ENCODE measurements around the gene KLC1.

KLC1 gene

DNA sequence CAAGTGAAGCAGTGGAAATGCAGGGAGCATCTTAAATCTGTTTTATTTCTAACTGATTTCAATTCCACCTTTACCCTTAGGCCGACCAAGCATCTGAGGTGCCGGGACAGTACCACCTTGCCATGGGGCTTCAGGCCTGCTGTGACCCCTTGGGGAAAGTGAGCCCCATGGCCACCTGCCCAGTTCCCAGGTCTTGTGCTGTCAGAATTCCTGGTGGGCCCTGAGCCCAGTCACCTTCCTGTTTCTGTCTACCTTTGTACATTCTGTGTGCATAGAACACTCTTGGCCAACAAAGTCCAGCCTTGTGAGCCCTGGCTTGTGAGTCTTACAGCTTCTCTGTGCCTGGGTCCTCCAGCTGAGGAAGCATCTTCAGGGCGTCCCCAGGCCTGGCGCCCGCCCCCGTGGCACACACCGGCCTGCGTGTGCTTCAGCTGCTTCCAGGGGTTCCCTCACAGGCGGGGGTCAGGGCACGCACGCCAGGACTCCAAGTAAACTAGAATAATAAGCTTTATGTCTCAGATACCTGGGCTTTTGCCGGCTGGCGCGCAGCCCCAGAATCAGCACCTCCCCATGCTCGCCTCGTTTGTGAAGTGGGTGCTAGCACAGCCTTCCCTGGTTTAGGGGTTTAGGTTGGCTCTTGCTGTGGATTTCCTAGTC is 96.9 kb downstream of the KLC1 start:
- TF ChIP-seq, protein P1, sequence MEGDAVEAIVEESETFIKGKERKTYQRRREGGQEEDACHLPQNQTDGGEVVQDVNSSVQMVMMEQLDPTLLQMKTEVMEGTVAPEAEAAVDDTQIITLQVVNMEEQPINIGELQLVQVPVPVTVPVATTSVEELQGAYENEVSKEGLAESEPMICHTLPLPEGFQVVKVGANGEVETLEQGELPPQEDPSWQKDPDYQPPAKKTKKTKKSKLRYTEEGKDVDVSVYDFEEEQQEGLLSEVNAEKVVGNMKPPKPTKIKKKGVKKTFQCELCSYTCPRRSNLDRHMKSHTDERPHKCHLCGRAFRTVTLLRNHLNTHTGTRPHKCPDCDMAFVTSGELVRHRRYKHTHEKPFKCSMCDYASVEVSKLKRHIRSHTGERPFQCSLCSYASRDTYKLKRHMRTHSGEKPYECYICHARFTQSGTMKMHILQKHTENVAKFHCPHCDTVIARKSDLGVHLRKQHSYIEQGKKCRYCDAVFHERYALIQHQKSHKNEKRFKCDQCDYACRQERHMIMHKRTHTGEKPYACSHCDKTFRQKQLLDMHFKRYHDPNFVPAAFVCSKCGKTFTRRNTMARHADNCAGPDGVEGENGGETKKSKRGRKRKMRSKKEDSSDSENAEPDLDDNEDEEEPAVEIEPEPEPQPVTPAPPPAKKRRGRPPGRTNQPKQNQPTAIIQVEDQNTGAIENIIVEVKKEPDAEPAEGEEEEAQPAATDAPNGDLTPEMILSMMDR (IDR thresholded peaks at IDR 0.05), result no peak
- no peak overlapping the region for H3K4me3 ChIP-seq (ENCODE audit: low read depth in 1 of 2, low read length in 1 of 2)
- no peaks in the 10 kb centered on the region for H3K27me3 ChIP-seq
- no peak overlapping the region for H3K27ac ChIP-seq
- H3K9me3 ChIP-seq, result no peaks in the 10 kb centered on the region
- peaks cover 42% of the 10 kb centered on the region for H3K36me3 ChIP-seq
- H3K4me1 ChIP-seq (ENCODE audit: control insufficient read depth in 1 of 2, insufficient read depth in 1 of 2, low read depth in 1 of 2, low read length in 1 of 2), result no peaks in the 10 kb centered on the region

DNA sequence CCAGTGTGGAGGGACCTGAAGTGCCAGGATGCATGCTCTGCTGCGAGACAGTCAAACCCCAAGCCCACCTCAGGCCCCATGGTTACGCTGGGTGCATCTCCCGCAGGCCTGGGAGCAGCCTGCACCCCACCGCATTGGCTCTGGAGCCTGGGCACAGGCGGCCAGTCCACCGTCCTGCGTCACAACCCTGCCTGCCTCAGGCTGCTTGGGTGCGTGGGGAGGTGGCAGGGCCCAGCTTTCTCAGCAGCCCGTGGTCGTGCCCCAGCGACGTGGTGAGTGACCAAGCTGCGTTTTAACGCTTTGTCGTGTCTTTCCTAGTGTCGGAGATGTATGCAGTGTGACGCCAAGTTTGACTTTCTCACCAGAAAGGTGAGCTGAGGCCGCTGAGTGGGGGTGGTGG is 97.5 kb downstream of the KLC1 start:
- Histone ChIP-seq H3K36me3 (peaks cover 43% of the 10 kb centered on the region), H3K9me3 (no peaks in the 10 kb centered on the region), H3K27me3 (no peaks in the 10 kb centered on the region), H3K4me3 (ENCODE audit: low read depth in 1 of 2, low read length in 1 of 2) (no peak overlapping the region), H3K27ac (no peak overlapping the region), H3K4me1 (ENCODE audit: control insufficient read depth in 1 of 2, insufficient read depth in 1 of 2, low read depth in 1 of 2, low read length in 1 of 2) (no peaks in the 10 kb centered on the region)
- TF ChIP-seq, protein P1 (IDR thresholded peaks at IDR 0.05), result no peak

DNA sequence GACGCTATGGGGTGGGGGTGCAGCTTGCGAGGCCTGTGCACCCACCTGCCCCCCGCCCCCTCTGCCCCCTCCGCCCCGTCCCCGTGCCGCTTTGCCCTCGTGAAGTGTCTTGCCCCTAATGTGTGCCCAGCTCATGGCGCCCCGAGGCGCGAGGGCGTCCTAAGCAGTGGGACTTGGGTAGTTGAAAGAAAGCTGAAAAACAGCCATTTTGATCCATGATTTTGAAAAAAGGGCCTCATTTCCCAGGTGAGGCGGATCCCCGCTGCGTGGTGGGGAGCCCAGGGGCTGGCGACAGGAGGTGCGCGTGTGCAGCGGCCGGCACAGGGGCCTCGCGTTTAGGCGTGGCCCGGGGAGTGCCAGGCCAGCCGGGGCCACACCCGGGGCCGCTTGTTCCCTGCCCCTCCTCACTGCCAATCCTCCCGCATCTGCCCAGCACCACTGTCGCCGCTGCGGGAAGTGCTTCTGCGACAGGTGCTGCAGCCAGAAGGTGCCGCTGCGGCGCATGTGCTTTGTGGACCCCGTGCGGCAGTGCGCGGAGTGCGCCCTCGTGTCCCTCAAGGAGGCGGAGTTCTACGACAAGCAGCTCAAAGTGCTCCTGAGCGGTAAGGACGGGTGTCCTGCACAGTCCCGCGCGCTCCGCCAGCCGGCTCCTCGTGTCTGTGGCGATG is 98.4 kb downstream of the KLC1 start:
- Histone ChIP-seq H3K9me3 (no peaks in the 10 kb centered on the region), H3K4me3 (ENCODE audit: low read depth in 1 of 2, low read length in 1 of 2) (no peak overlapping the region), H3K36me3 (peaks cover 51% of the 10 kb centered on the region), H3K27ac (no peak overlapping the region), H3K4me1 (ENCODE audit: control insufficient read depth in 1 of 2, insufficient read depth in 1 of 2, low read depth in 1 of 2, low read length in 1 of 2) (no peaks in the 10 kb centered on the region), H3K27me3 (no peaks in the 10 kb centered on the region)
- TF ChIP-seq, protein P1 (IDR thresholded peaks at IDR 0.05), result no peak

DNA sequence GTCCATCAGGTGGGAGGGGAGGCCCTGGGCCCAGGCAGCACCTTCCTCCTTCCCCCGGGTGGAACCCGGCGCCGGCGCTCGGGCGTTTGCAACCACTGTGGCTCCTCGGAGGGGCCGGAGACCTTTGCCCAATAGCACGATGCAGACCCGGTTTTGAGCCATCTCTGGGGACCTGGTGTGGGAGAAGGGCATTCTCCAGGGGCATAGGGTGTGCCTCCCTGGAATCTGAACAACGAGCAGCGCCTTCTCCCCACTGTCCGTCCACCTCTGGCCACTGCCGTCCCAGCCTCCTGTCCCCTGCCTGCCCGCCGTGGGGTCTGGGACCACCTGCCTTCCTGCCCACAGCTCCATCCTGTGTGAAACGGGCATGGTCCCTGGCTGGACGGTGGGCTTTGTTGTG is 99.1 kb downstream of the KLC1 start:
- H3K27ac ChIP-seq, result no peak overlapping the region
- no peaks in the 10 kb centered on the region for H3K27me3 ChIP-seq
- peaks cover 58% of the 10 kb centered on the region for H3K36me3 ChIP-seq
- H3K9me3 ChIP-seq, result no peaks in the 10 kb centered on the region
- no peaks in the 10 kb centered on the region for H3K4me1 ChIP-seq (ENCODE audit: control insufficient read depth in 1 of 2, insufficient read depth in 1 of 2, low read depth in 1 of 2, low read length in 1 of 2)
- TF ChIP-seq, protein P1 (IDR thresholded peaks at IDR 0.05), result no peak
- H3K4me3 ChIP-seq (ENCODE audit: low read depth in 1 of 2, low read length in 1 of 2), result no peak overlapping the region

DNA sequence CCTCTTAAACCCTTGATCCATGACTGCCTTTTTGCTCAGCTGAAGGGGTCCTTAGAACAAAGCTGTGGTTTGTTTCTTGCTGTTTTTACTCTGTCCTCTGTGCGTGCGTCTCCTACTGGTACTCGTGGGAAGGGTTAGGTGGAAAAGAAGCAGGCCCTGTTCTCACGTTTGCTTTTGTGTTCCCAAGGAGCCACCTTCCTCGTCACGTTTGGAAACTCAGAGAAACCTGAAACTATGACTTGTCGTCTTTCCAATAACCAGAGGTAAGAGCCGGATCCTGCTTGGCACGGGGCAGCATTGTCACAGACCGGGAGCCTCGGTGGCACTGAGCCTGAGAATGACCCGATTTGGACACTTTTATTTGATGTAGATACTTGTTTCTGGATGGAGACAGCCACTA is 99.7 kb downstream of the KLC1 start:
- Histone ChIP-seq H3K36me3 (peaks cover 63% of the 10 kb centered on the region), H3K27ac (no peak overlapping the region)
- TF ChIP-seq, protein P1 (IDR thresholded peaks at IDR 0.05), result no peak

More for the DNA sequence above, 99.7 kb downstream of the KLC1 start:
- H3K9me3 ChIP-seq, result no peaks in the 10 kb centered on the region
- no peaks in the 10 kb centered on the region for H3K4me1 ChIP-seq (ENCODE audit: control insufficient read depth in 1 of 2, insufficient read depth in 1 of 2, low read depth in 1 of 2, low read length in 1 of 2)
- no peak overlapping the region for H3K4me3 ChIP-seq (ENCODE audit: low read depth in 1 of 2, low read length in 1 of 2)
- H3K27me3 ChIP-seq, result no peaks in the 10 kb centered on the region

Measured in neutrophil (primary cell).